ENCODE data around the gene UTP25. TPM values are rescaled to one million over a fixed set of nuclear protein-coding genes. Genes with fewer than 3 reads are reported as not detected.

The UTP25 gene
- polyA plus RNA-seq, 1 donor (not counting 4 experiments of a cell fraction or from before 2014, with no cell fraction given) = 13.3 TPM

DNA sequence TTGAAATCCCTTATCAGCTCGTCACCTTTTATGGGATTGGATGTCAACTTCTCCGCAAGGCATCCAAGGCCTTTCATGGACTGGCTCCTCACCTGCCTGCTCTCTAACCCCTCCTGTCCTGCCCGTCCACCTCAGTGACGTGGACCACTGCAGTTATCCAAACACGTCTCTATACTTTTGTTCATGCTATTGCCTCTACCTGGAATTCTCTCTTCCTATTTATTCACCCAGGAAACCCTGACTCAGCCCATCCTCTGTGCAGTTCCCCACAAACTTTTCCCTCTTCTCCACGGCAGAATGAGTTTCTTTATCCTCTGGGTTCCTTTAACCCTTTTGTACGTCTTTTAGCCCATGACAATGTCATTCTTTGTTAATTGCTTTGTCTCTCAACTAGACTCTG, 5.1 kb upstream of the UTP25 start:
- H2AFZ ChIP-seq (ENCODE audit: control insufficient read depth, low read length) = peak overlapping the region; percentile 38
- no peaks in the 10 kb centered on the region for H4K20me1 ChIP-seq (ENCODE audit: control insufficient read depth, extremely low read depth, insufficient read depth, low read length)
- no peak for FAIRE-seq
- peak overlapping the region; percentile 93 for H3K9ac ChIP-seq (ENCODE audit: control insufficient read depth, extremely low read depth, insufficient read depth, low read length)
- no peak for TF ChIP-seq EZH2 (IDR thresholded peaks at IDR 0.05; ENCODE audit: low read length)
- TF ChIP-seq, protein P1, sequence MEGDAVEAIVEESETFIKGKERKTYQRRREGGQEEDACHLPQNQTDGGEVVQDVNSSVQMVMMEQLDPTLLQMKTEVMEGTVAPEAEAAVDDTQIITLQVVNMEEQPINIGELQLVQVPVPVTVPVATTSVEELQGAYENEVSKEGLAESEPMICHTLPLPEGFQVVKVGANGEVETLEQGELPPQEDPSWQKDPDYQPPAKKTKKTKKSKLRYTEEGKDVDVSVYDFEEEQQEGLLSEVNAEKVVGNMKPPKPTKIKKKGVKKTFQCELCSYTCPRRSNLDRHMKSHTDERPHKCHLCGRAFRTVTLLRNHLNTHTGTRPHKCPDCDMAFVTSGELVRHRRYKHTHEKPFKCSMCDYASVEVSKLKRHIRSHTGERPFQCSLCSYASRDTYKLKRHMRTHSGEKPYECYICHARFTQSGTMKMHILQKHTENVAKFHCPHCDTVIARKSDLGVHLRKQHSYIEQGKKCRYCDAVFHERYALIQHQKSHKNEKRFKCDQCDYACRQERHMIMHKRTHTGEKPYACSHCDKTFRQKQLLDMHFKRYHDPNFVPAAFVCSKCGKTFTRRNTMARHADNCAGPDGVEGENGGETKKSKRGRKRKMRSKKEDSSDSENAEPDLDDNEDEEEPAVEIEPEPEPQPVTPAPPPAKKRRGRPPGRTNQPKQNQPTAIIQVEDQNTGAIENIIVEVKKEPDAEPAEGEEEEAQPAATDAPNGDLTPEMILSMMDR (optimal IDR thresholded peaks at IDR 0.05 in 1 of 3, IDR thresholded peaks at IDR 0.05 in 1 of 3, conservative IDR thresholded peaks at IDR 0.05 in 1 of 3; ENCODE audit: extremely low read depth in 1 of 3, insufficient read depth in 2 of 3, low read length in 3 of 3) = no peak
- no peaks in the 10 kb centered on the region for H3K27me3 ChIP-seq (ENCODE audit: control insufficient read depth, extremely low read depth, insufficient read depth, low read length)
- peaks cover 2% of the 10 kb centered on the region for H3K79me2 ChIP-seq (ENCODE audit: control insufficient read depth, insufficient read depth, low read length)
- peak overlapping the region; percentile 88 for H3K4me2 ChIP-seq (ENCODE audit: control insufficient read depth, extremely low read depth, insufficient read depth, low read depth, low read length)
- H3K27ac ChIP-seq (ENCODE audit: control insufficient read depth, insufficient read depth, low read length) = peak overlapping the region; percentile 92
- peak overlapping the region in 2 of 3 experiments; percentile 46 to 60 for H3K4me3 ChIP-seq (ENCODE audit: control insufficient read depth in 2 of 3, extremely low read depth in 1 of 3, insufficient read depth in 2 of 3, low read depth in 1 of 3, low read length in 3 of 3)
- H3K4me1 ChIP-seq (ENCODE audit: control insufficient read depth, extremely low read depth, insufficient read depth, low read length) = peaks cover 56% of the 10 kb centered on the region
- dilution Hi-C loops (cut with MboI; ENCODE audit: extremely low pct_ligation_motif_present, low sequenced_read_pairs) = no loop called here
- no peaks in the 10 kb centered on the region for H3K36me3 ChIP-seq (ENCODE audit: control insufficient read depth in 2 of 2, extremely low read depth in 1 of 2, insufficient read depth in 2 of 2, low read length in 2 of 2)
- H3K9me1 ChIP-seq (ENCODE audit: control insufficient read depth, extremely low read depth, insufficient read depth, low read length) = no peaks in the 10 kb centered on the region
- DNase-seq (ENCODE audit: low read depth, low spot score) = no peak
- H3K9me3 ChIP-seq (ENCODE audit: control insufficient read depth, low read depth, low read length) = no peaks in the 10 kb centered on the region

DNA sequence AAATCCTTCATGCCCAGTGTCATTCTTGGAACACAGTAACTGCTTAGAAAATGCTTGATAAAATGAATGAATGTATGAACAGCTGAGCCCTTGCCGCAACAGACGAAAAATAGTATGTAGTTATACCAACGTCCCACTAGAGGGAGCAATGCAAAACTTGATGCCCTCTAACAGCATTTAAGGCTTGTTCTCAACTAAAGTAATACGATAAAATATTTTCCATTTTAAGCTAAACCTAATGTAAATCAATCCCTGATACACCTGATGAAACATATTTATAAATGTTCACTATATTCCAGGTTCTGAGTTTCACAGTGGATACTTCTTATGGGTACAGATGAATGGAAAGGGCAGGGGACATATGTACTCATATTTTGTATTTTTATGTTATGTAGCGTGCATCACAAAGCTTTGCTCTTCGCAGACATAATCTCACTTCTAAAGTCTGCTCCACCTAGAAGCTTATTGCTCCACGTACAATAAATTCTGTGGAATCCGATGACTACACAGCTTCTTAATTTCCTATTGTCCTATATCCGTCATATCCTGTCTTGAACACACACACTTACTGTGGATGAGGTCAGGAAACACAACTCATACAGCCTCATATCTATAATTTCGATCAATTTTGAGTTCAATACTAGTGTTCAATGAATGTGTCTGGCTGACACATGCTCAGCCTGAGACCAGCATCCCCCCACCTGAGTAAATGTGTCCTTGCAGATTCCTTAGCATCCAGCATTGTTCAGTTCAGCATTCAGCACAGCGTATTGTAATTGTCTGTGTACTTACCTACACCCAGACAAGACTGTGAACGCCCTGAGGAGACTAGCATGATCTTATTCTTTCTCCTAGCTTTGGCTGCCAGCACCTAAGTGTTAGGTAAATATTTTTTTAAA, 4.4 kb upstream of the UTP25 start:
- no peaks in the 10 kb centered on the region for H4K20me1 ChIP-seq (ENCODE audit: control insufficient read depth, extremely low read depth, insufficient read depth, low read length)
- H3K4me3 ChIP-seq (ENCODE audit: control insufficient read depth in 2 of 3, extremely low read depth in 1 of 3, insufficient read depth in 2 of 3, low read depth in 1 of 3, low read length in 3 of 3) = peak overlapping the region; percentile 2 to 60 (median 46)
- TF ChIP-seq, protein P1 (optimal IDR thresholded peaks at IDR 0.05 in 1 of 3, IDR thresholded peaks at IDR 0.05 in 1 of 3, conservative IDR thresholded peaks at IDR 0.05 in 1 of 3; ENCODE audit: extremely low read depth in 1 of 3, insufficient read depth in 2 of 3, low read length in 3 of 3) = peak; percentile 50 to 69 (median 52)
- TF ChIP-seq EZH2 (IDR thresholded peaks at IDR 0.05; ENCODE audit: low read length) = no peak
- H3K27me3 ChIP-seq (ENCODE audit: control insufficient read depth, extremely low read depth, insufficient read depth, low read length) = no peaks in the 10 kb centered on the region
- no peaks in the 10 kb centered on the region for H3K9me3 ChIP-seq (ENCODE audit: control insufficient read depth, low read depth, low read length)
- dilution Hi-C loops (cut with MboI; ENCODE audit: extremely low pct_ligation_motif_present, low sequenced_read_pairs) = no loop called here
- H3K27ac ChIP-seq (ENCODE audit: control insufficient read depth, insufficient read depth, low read length) = peak overlapping the region; percentile 92
- H3K4me2 ChIP-seq (ENCODE audit: control insufficient read depth, extremely low read depth, insufficient read depth, low read depth, low read length) = peak overlapping the region; percentile 88
- H3K9ac ChIP-seq (ENCODE audit: control insufficient read depth, extremely low read depth, insufficient read depth, low read length) = peak overlapping the region; percentile 93
- H3K79me2 ChIP-seq (ENCODE audit: control insufficient read depth, insufficient read depth, low read length) = peaks cover 6% of the 10 kb centered on the region
- no peaks in the 10 kb centered on the region for H3K9me1 ChIP-seq (ENCODE audit: control insufficient read depth, extremely low read depth, insufficient read depth, low read length)
- peak; percentile 90 for FAIRE-seq
- DNase-seq (ENCODE audit: low read depth, low spot score) = no peak
- no peak overlapping the region for H2AFZ ChIP-seq (ENCODE audit: control insufficient read depth, low read length)
- H3K36me3 ChIP-seq (ENCODE audit: control insufficient read depth in 2 of 2, extremely low read depth in 1 of 2, insufficient read depth in 2 of 2, low read length in 2 of 2) = no peaks in the 10 kb centered on the region
- peaks cover 56% of the 10 kb centered on the region for H3K4me1 ChIP-seq (ENCODE audit: control insufficient read depth, extremely low read depth, insufficient read depth, low read length)
